Measurements from ENCODE around the gene NHSL1. TPM values are rescaled to one million over a fixed set of nuclear protein-coding genes. Genes with fewer than 3 reads are reported as not detected.

NHSL1 gene
- total RNA-seq = 69.6 TPM

DNA sequence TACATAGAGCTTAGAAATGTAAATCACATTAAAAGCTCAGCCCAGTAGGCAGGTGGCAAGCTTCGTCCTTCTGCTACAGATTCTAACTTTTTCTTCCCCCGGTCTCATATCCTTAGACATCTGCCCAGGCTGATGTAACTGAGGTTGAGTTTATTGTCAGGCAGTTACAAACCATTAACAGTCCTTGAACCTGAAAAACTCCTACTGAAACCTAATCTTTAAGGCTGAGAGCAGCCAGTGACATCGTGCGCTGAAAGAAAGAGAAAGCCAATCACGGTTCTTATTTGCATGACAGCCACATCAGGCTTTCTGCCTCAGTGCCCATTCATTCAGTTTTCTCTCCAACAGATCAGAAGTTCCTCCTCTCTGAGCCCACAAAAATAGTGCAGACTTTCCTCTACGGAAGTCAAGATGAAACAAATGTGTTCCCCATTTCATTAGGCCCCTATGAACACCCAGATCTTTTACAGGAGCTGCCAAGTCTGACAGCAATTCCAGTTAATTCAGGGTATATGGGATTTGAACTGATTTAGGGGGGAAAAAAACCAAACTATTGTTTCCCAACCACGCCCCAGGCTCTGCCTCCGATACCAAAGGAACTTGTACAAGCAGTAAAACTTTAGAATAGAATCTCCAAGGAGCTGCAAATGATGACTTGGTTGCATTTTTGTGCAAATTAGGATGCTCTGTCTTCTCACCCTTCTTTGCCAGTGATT, at the start of gene NHSL1:
Gene NHSL1 (minus strand): TSS at position 192 of the 716 bp plus-strand sequence. CDS start 204 bp downstream, outside the sequence.
- no peak for DNase-seq

- no peak for DNase-seq
These were observed 47.5 kb upstream of the NHSL1 start for GRCh38 chr6:138546733-138547185.

- no peak for DNase-seq
These were observed 46.3 kb upstream of the NHSL1 start for GRCh38 chr6:138545621-138545980.

DNA sequence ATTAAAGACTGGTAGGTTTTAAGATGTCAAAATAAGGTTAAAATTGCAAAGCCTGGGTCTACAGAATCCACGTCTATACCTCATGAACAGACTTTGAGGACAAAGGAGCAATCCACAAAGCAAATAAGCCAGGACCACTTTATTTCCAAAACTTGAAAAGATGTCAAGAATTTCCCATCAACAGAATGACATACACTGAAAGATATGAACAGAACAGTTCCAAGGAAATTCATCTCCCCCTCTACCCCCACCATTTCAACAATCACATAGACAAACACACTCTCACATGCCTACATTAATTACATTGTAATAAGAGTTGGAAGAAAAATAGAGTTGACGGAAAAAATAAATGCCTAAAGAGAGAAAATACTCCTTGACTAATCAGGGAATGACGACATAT, 45.2 kb upstream of the NHSL1 start:
- DNase-seq = no peak

GRCh38 chr6:138543657-138544056, 44.4 kb upstream of the NHSL1 start:
- no peak for DNase-seq

- no peak for DNase-seq
These were observed 42.7 kb upstream of the NHSL1 start for GRCh38 chr6:138541823-138542481.

DNA sequence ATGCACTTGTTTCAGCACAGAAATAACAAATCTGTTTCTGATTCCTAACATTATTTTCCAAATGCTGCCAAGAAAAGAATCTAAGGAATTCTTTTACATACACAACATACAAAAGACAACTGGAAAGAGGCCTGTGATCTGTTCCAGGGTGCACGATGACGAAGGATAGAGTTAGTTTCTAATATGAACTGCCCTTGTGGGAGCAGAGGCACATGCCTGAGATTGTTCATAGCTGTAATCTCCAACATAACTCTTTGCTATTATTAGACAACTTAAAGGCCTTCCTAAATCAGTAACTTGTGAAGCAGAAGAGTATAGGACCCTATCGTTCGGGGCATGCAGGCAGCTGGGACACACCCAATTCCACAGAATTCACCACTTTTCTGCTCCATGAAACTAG, 41.2 kb upstream of the NHSL1 start:
- no peak for DNase-seq

- DNase-seq = no peak
These were observed 40.6 kb upstream of the NHSL1 start for GRCh38 chr6:138539876-138540275.

DNA sequence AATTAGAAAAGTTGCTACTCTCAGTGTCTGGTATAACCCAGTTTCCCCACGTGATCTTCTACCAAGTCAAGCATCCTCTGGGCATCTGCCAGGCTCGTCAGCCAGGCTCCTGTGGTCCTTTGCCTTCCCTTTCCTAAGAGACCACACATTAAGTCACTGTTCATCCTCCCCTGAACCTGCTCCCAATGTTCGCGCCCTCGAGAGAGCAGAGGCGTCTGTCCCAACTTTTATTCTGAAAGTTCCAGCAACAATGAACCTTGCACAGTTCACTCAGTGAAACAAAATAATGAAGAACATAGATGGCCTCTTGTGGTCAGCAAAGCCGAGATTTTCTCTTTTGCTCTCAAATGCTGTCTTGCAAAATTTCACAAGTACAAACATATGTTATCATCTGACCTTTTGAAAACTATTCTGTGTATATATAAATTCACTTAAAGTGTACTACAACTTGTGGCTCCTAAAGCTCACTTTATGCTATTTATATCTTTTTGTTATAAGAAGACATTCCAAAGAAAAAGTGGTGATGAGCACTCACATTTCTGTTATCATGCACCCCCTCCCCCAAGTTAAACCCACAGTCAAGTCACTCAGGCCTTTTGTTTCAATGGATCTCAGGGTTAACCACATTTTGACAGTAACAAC, 39.2 kb upstream of the NHSL1 start:
- no peak for DNase-seq

GRCh38 chr6:138537106-138537505, 37.8 kb upstream of the NHSL1 start:
- DNase-seq = no peak

DNA sequence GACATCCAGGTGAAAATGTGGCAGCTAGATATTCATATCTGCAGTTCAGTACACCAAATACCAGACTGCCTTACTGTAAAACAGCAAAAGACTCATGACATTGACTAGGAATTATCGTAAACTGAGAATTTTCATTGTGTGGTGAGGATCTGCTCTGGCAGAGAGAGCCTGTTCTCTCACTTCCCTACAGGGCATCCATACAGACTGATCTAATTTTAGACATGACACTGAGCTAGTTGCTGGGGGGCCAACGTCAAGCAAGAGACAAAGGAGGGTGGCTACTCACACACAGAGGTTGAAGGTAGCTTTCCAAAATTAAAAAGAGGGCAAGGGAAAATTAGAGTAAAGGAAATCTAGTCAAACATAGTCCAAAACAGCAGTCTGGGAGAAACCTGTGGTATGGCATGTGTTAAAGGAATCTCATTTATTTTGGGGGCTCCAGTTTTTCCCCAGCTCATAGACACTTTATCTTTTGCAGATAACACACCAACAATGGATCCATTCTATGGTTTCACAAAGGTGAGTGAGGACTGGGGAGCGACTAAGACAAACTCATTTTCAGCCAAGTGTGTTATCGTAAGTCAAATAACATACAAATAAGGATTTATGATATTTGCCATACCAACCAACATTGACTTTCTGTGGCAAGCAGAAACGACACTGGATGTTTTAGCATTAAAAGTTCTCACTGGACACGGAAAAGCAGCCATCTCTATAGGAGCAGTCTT, 36.6 kb upstream of the NHSL1 start:
- DNase-seq = no peak

GRCh38 chr6:138533667-138534066, 34.4 kb upstream of the NHSL1 start:
- no peak for DNase-seq

GRCh38 chr6:138531387-138531786, 32.1 kb upstream of the NHSL1 start:
- no peak for DNase-seq

GRCh38 chr6:138529478-138529877, 30.2 kb upstream of the NHSL1 start:
- no peak for DNase-seq

- DNase-seq = no peak
These were observed 29.7 kb upstream of the NHSL1 start for GRCh38 chr6:138528956-138529355.

DNA sequence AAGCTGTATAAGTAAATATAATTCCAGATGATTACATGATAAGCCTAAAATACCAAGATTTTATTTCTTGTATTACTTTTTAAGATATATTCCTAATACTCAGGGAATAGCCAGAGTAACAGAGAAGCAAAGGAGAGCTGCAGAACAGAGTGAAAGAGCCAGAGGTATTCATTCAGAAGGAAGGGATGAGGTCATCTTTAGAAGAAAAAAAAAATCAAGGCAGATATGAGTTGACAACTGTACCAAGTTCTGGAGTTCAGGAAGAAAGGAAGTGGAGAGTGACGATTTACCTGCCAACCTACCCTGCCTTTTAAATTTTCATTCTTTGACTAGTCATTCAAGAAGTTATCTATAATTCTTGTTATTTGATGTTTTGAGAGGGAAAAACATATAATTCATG, 28.8 kb upstream of the NHSL1 start:
- no peak for DNase-seq

GRCh38 chr6:138527411-138528088, 28.3 kb upstream of the NHSL1 start:
- no peak for DNase-seq

DNA sequence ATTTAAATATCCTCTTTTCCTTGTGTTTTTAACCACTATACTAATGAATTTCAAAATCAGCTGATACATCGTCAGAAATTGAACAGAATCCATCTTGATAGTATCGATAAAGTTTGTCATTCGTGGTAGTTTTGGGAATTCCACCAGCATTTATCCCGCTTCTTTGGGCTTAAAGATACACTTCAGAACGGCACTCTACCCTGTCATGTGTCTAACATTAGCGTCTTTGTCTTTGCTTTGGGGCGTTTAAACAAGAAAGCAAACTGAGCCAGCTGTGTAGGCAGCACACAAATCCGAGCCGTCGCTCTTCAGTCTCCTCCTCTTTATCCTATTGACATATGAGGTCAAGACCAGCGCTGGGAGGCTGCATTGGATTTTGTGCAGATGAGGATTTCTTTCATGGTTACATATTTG, 27.5 kb upstream of the NHSL1 start:
- DNase-seq = no peak

GRCh38 chr6:138525355-138525754, 26.1 kb upstream of the NHSL1 start:
- DNase-seq = no peak

DNA sequence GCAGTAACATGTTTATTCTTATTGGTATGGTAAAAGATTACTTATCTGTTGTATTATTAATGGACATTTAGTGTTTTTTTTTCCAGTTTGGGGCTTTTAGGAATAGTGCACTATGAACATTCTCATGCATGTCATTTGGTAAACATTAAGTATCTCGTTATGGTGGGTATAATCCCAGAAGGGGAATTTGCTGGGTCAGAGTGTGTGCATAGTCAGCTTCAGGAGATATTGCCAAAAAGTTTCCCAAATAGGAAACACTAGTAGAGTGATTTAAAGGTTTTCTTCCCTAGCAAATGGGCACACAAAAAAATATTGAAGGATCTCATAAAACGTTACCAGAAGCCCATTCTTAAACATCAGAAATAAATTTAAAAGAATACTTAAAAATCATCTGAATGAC, 25.2 kb upstream of the NHSL1 start:
- DNase-seq = no peak

DNA sequence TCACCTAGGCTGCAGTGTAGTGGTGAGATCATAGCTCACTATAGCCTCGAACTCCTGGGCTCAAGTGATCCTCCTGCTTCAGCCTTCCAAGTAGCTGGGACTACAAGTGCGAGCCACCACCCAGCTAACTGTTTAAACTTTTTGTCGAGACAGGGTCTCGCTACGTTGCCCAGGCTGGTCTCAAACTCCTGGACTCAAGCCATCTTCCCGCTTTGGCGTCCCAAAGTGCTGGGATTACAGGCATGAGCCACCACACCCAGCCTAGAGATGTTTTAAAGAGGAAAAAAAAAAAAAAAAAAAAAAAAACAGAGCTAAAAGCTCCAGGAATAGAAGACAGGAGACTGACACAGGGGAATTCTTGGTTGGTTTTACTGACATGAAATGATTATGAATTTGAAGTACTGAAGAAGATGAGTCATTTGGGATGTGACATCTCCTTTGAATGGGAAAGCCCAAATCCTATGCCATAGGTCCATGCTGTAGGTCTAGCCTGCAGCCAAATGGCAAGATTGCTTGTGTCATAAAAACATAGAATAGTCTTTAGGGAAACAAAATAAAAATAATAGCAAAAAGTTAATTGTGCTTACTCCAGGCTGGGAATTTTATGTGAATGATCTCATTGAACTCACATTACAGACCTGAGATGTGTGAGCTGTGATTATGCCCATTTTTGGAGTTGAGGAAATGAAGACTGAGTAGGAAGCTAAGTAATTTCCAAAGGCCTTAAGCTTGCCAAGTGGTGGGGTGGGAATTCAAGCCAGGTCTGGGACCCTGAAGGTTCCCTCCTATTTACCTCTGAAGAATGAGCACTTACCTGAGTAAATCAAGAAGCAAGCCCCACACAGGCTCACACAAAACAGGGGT, 24.3 kb upstream of the NHSL1 start:
- no peak for DNase-seq
